HEK293T (cell line): ENCODE measurements around the gene TSHR.

Experiments
- CTCF ChIA-PET: fragments of 350-600 bp; formaldehyde crosslinking; extraction: SDS; loops from one replicate; lab custom pipeline; 2021; ENCODE audit warnings: antibody characterized with exemption, inconsistent platforms; lab: Yijun Ruan, JAX
- POLR2A ChIA-PET: fragments of 350-600 bp; formaldehyde crosslinking; extraction: SDS; loops from one replicate; lab custom pipeline; 2020; ENCODE audit warnings: antibody characterized with exemption, inconsistent platforms; lab: Yijun Ruan, JAX
- DNase-seq: peaks from one replicate; pipeline ENCODE4 v3.0.0; 2012; ENCODE audit warnings: mixed read lengths; ENCODE audit errors: extremely low spot score
- ARNT ChIP-seq: fragments of 450-650 bp; IDR thresholded peaks from 2 replicates; pipeline ENCODE4 v1.6.1; 2017; ENCODE audit warnings: mild to moderate bottlenecking
- BHLHE40 ChIP-seq: fragments of 450-650 bp; IDR thresholded peaks from 2 replicates; pipeline ENCODE4 v1.6.1; 2016; ENCODE audit warnings: mild to moderate bottlenecking, moderate library complexity, borderline replicate concordance
- CTBP1 ChIP-seq: fragments of 450-650 bp; IDR thresholded peaks from 2 replicates; pipeline ENCODE4 v1.6.1; 2016; ENCODE audit warnings: borderline replicate concordance
- ELF4 ChIP-seq: fragments of 450-650 bp; IDR thresholded peaks from 2 replicates; pipeline ENCODE4 v1.6.1; 2017; ENCODE audit warnings: antibody characterized with exemption
- FOXA1 ChIP-seq: fragments of 450-650 bp; IDR thresholded peaks from 2 replicates; pipeline ENCODE4 v1.6.1; 2016; ENCODE audit warnings: mild to moderate bottlenecking
- FOXK2 ChIP-seq: fragments of 450-650 bp; IDR thresholded peaks from 2 replicates; pipeline ENCODE4 v1.6.1; 2016; ENCODE audit warnings: mild to moderate bottlenecking
- FOXM1 ChIP-seq: fragments of 450-650 bp; IDR thresholded peaks from 2 replicates; pipeline ENCODE4 v1.6.1; 2017; ENCODE audit warnings: mild to moderate bottlenecking, borderline replicate concordance
- HDGF ChIP-seq: fragments of 450-650 bp; IDR thresholded peaks from 2 replicates; pipeline ENCODE4 v1.6.1; 2017; ENCODE audit warnings: antibody characterized with exemption, borderline replicate concordance
- L3MBTL2 ChIP-seq: fragments of 450-650 bp; conservative IDR thresholded peaks from 2 replicates; pipeline ENCODE4 v1.6.1; 2016; ENCODE audit warnings: mild to moderate bottlenecking
- LEF1 ChIP-seq: fragments of 450-650 bp; IDR thresholded peaks from 2 replicates; pipeline ENCODE4 v1.6.1; 2017; ENCODE audit warnings: mild to moderate bottlenecking, borderline replicate concordance
- NFRKB ChIP-seq: fragments of 450-650 bp; IDR thresholded peaks from 2 replicates; pipeline ENCODE4 v1.6.1; 2016; ENCODE audit warnings: mild to moderate bottlenecking, moderate library complexity
- PKNOX1 ChIP-seq: fragments of 450-650 bp; IDR thresholded peaks from 2 replicates; pipeline ENCODE4 v1.6.1; 2016
- SP1 ChIP-seq: fragments of 450-650 bp; IDR thresholded peaks from 2 replicates; pipeline ENCODE4 v1.6.1; 2017
- SUZ12 ChIP-seq: fragments of 450-650 bp; IDR thresholded peaks from 2 replicates; pipeline ENCODE4 v1.6.1; 2016; ENCODE audit warnings: mild to moderate bottlenecking
- TARDBP ChIP-seq: fragments of 450-650 bp; IDR thresholded peaks from 2 replicates; pipeline ENCODE4 v1.6.1; 2016
- ZNF384 ChIP-seq: fragments of 450-650 bp; IDR thresholded peaks from 2 replicates; pipeline ENCODE4 v1.6.1; 2016

Gene TSHR

GRCh38 chr14:80924365-80925103 lies 30.9 kb upstream of the TSHR start:
- CTCF ChIA-PET: interaction anchor here (0.6 kb wide), 1 partner anchor 13 kb away, joined by 3 read pairs; no protein-coding TSS in a partner anchor
- no peak for DNase-seq
- no peak for TF ChIP-seq FOXK2
- POLR2A ChIA-PET: no interaction called here

DNA sequence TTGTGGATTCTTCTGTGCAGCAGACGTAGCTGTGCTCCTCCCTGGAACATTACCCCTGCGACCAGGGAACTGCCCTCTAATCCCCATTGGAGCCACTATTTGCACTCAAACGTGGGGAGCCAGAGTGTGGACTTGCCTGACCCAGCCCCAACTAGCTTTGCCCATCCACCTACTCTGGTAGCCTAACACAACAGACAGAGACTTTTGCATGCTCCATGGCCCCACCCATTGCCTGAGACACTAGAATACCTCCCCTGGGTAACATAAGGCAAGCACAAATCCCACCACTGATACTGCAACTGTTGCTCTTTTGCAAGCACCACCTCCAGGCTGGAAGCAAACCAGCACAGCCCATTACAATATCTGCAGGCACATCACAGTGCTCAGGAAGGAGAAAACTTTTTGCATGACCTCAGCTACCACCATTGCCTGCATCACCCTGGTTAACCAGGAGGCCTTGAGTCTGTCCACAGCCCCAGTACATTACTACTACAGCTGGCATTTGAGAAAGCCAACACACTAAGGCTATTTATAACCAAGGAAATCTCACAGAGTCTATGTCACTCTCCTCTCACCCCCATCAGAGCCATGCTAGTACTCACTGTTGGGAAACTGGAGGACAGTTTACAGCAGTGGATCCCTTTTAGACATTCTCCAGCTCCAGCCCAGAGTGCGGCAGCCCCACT lies 28.9 kb upstream of the TSHR start:
- no peak for TF ChIP-seq SUZ12
- no peak for TF ChIP-seq L3MBTL2
- no peak for TF ChIP-seq NFRKB
- no peak for TF ChIP-seq ARNT
- POLR2A ChIA-PET: no interaction called here
- CTCF ChIA-PET: no interaction called here
- DNase-seq: no peak

GRCh38 chr14:80927083-80927989 lies 28.1 kb upstream of the TSHR start:
- CTCF ChIA-PET: no interaction called here
- DNase-seq: no peak
- POLR2A ChIA-PET: no interaction called here
- TF ChIP-seq CTBP1: no peak
- no peak for TF ChIP-seq HDGF
- TF ChIP-seq ZNF384: no peak

GRCh38 chr14:80930095-80930494 lies 25.3 kb upstream of the TSHR start:
- no peak for TF ChIP-seq ELF4
- TF ChIP-seq FOXK2: no peak
- TF ChIP-seq TARDBP: no peak
- no peak for TF ChIP-seq SUZ12
- TF ChIP-seq SP1: no peak
- no peak for TF ChIP-seq BHLHE40
- TF ChIP-seq FOXM1: no peak
- no peak for DNase-seq
- CTCF ChIA-PET: no interaction called here
- POLR2A ChIA-PET: interaction anchor here (2.0 kb wide), 1 partner anchor 11 kb away, joined by 8 read pairs; the partner anchor contains the start of gene CEP128

DNA sequence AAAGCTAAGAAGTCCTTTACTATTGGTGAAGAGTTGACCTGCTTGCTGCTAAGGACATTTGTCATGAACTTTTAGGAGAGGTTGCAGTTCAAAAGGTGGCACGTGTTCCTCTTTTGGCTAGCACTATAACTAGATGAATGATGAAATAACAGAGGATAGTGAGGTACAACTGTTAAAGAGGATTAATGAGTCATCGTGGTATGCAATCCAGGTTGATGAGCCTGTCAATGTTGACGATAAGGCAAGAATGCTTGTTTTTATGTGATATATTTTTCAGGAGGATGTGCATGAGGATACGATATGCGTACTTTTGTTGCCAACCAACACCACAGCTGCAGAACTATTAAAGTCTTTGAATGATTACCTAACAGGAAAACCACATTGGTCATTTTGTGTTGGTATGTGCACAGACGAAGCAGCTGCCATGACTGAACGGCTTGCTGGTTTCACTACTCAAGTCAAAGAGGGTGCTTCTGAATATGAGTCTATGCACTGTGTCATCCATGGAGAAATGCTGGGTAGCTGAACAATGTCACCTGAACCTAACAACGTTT lies 24.5 kb upstream of the TSHR start:
- ChIA-PET CTCF (interaction anchor here (0.6 kb wide), 1 partner anchor 99 kb away, joined by 3 read pairs; no protein-coding TSS in a partner anchor), POLR2A (interaction anchor here (2.0 kb wide), 1 partner anchor 10 kb away, joined by 8 read pairs; the partner anchor contains the start of gene CEP128)
- DNase-seq: no peak
- no peak for TF ChIP-seq BHLHE40
- no peak for TF ChIP-seq TARDBP
- no peak for TF ChIP-seq NFRKB
- TF ChIP-seq FOXA1: no peak

DNA sequence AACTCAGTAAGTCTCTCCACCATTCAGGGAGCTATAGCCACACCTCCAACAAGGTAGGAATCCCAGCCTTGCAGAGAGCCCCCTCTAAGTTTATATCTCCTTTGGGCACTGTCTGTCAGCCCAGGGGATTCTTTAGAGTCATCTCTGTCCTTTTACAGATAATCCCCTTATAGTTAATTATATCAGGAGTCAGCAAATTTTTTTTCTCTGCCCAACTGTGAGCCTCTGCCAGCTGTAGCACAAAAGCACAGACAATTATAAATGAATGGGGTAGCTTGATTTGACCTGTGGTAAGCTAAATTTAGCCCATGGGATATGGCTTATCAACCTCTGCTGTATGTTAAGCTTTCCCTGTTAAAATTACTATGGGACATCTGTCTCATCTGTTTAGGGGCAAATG lies 22.1 kb upstream of the TSHR start:
- ChIA-PET CTCF (no interaction called here), POLR2A (interaction anchor here (1.1 kb wide), 1 partner anchor 8 kb away, joined by 5 read pairs; the partner anchor contains the start of gene CEP128)
- TF ChIP-seq NFRKB (no peak), L3MBTL2 (no peak), ZNF384 (no peak), CTBP1 (no peak), ARNT (no peak), FOXM1 (no peak), FOXA1 (no peak), TARDBP (no peak), ELF4 (no peak), HDGF (no peak)
- DNase-seq: no peak

DNA sequence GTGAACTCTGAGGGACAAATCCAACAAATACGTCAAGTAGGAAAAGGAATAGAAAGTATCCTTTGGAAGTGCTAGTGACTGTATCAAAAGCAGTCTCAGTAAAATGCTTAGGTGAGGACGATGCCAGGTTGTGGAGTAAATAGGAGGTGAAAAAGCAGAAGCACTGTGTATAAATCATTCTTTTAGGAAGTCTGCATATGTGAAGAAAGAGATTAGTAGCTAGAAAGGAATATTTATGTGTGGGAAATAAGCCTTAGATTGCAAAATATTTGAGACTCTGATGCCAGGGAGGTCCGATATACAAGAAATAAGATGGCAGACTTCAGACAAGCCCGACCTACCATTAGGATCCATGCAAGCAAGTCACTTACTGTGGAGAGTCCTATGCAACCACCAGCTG lies 21.7 kb upstream of the TSHR start:
- TF ChIP-seq L3MBTL2 (no peak), ELF4 (no peak), HDGF (no peak), ZNF384 (no peak), FOXM1 (no peak), SP1 (no peak), TARDBP (no peak), SUZ12 (no peak), BHLHE40 (no peak), NFRKB (no peak), PKNOX1 (no peak), ARNT (no peak), FOXK2 (no peak), CTBP1 (no peak), LEF1 (no peak), FOXA1 (no peak)
- DNase-seq: no peak
- CTCF ChIA-PET: interaction anchor here (0.7 kb wide), 1 partner anchor 53 kb away, joined by 3 read pairs; no protein-coding TSS in a partner anchor
- POLR2A ChIA-PET: no interaction called here
